T-helper 2 cell treated with Interferon-gamma antibody and Interleukin-4, amounts not matched to agents 100 ng/mL and 5 ng/mL, for 36 hours (primary cell): Measurements from ENCODE around the gene CETP. TPM values are rescaled to one million over a fixed set of nuclear protein-coding genes. Genes with fewer than 3 reads are reported as not detected.

Experiments used
- intact Hi-C: fragments of 100-400 bp; cut with micrococcal nuclease; formaldehyde crosslinking; loops from one replicate; pipeline ENCODE4 v1.15.1; 2023
- total RNA-seq: library from RNA; stranded (reverse); gene quantifications from 2 replicates; pipeline ENCODE4 v1.2.3, GENCODE V29; 2022

The CETP gene, protein sequence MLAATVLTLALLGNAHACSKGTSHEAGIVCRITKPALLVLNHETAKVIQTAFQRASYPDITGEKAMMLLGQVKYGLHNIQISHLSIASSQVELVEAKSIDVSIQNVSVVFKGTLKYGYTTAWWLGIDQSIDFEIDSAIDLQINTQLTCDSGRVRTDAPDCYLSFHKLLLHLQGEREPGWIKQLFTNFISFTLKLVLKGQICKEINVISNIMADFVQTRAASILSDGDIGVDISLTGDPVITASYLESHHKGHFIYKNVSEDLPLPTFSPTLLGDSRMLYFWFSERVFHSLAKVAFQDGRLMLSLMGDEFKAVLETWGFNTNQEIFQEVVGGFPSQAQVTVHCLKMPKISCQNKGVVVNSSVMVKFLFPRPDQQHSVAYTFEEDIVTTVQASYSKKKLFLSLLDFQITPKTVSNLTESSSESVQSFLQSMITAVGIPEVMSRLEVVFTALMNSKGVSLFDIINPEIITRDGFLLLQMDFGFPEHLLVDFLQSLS
- not detected in 2 replicates for total RNA-seq

DNA sequence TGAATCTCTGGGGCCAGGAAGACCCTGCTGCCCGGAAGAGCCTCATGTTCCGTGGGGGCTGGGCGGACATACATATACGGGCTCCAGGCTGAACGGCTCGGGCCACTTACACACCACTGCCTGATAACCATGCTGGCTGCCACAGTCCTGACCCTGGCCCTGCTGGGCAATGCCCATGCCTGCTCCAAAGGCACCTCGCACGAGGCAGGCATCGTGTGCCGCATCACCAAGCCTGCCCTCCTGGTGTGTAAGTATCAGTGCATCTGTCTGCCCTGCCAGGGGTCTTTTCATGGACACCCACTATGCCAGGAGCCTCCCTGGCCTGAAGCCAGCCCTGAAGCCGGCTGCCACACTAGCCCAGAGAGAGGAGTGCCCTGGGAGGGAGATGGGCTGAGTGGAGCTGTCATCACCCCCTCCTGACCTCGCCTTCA is at the start of gene CETP:
Gene CETP (plus strand): TSS at position 100 of the 431 bp plus-strand sequence. CDS start 30 bp downstream, at position 130.
- intact Hi-C loops: no loop called here

DNA sequence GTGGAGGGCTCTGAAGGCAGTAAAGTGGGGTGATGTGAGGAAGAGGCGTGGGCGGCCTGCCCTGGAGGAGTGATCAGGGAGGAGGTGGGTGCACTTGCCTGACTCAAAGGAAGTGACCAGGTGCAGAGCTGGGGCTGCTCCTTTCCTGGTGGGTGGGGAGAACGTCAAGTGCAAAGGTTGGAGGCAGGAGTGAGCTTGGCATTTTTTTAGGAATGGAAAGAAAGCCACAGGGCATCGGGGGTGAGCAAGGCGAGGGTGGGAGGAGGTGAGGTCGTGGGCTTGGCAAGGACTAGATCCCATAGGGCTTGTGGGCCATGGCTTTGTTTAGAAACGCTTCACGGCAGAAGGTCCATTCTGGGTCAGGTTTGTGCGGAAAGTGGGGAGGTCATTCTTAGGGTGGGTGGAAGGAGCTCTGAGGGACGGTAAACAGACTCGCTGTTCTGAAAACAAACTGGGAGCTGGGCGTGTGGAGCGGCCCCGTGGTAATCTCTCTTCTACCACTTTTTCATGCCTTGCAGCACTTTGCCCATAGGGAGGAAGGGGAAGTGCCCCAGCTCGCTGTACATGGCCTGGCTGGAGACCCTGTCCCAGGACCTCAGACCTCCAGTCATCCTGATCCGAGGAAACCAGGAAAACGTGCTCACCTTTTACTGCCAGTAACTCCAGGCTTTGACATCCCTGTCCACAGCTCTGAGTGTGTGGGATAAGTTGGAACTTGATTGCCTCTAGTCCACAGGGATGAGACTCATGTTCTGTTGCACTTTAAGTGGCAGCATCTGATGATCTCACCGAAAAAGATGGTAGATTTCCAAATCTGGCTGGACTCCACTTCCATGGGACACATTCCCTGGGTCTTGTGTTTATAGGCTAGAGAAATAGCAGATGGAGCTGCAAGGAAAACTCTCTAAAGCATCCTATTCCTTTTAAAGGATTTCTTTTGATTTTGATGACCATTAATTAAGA is 48.7 kb upstream of the CETP start:
- intact Hi-C loops: no loop called here

DNA sequence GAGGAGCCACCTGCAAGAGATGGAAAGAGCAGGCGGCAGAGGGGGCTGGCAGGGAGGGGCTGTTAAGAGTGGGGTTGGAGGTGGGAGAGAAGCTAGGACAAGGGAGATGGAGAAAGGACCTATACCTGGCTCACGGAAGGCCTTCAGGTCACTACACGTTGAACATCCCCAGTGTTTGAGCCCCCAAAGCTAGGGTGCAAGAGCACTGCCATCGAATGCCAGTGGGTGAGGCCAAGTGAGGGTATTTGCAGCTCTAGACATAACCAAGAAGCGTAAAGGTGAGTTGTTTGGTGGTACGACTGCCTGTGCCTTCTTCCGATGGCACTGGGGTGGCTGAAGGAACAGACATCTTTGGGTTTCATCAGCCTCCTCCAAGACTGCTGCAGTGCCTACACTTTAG is 46.9 kb upstream of the CETP start:
- intact Hi-C loops: no loop called here

DNA sequence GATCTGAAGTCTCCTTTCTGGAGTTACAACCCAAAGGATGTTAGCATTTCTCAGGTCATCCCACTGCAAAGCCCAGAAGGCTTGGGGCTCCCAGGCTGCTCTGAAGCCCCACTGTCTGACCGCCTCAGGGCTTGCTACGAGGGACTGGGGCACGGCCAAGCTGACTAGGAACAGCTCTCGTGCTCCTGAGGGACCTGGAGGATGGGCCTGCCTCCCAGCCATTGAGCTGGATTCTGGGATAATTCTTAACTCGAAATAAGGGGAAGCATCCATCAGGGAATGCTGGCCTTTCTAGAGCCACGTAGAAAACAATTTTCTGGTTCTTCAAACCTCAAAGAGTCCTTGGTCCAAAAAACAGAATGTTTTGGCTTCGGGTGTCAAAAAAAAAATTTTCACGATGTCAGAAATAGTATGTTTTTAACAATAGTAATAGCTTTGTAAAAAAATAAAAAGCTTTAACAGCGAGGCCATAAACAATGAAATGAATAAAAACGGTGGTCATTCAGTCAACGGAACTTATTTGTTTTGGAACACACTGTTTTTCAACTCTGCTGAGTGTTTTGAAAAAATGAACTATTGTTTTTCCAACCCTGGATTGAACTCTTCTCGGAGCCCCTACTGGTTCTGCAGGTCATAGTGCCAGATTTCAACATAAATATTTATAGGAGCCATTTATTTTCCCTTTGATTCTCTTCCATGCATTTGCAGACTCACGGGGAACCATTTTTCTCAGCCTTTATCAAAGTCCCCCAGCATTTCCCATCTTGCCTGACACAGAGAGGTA is 46.2 kb upstream of the CETP start:
- intact Hi-C loops: loop anchor here (2.0 kb wide), 1 partner anchor 15 kb away; no protein-coding TSS in a partner anchor

DNA sequence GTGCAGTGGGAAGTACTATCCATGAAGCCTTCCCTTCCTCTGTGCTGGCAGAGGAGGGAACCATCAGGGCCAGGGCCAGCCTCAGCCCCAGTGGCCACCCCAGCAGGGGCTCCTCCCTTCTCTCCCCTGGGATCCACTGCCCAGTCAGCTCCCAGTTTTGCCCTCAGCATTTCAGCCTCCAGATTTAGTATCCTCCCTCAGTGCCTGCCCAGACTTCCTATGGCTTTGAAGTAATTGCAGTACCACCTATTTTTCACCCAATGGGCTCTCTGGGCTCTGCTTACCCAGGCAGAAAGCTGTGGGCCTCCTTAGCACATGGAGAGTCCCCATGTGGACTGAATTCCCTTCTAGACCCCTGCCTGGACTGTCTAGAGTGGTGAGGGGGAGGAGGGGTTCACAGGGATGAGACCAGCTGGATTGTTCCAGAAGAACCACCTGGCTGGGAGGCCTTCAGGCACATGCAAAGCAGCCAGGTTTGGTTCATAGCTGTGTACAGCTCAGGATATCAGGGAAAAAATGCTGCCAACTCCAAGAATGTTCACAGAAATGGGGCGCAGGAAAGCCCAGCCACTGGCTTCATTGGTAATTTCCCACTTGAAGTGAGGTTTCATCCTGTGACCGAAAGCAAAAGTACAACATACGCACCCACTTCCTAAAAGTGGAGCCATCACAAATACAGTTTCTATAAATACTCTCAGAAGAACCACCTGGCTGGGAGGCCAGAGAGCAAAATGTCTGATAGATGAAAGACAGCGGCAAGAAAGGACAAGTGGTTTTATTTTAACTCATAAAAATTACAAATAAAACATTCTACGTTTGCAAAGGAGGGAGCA is 45.0 kb upstream of the CETP start:
- intact Hi-C loops: loop anchor here (2.0 kb wide), 1 partner anchor 14 kb away; no protein-coding TSS in a partner anchor

DNA sequence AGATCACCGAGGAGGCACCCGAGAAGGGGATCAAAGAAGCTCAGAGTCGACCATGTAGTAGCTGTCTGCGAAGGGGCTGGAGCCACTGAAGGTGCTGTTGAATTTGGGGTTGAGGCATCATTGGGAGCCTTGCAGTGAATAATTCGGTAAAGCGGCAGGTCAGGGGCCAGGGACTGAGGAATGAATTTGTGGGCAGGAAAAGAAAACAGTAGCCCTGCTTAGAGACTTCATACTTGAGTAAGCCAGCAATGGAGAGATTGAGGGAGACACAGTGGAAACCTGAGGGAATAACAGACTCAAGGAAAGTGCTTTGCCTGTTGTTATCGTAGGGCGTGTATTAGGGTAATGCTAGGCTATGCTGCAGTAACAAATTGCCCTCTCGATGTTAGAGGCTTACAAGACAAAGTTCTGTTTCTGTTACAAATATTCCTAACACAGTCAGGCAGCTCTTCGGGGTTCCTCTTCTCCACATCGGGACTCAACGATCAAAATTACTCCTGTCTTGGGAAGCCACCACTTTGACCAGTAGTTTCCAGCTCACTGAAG is 43.2 kb upstream of the CETP start:
- intact Hi-C loops: no loop called here

DNA sequence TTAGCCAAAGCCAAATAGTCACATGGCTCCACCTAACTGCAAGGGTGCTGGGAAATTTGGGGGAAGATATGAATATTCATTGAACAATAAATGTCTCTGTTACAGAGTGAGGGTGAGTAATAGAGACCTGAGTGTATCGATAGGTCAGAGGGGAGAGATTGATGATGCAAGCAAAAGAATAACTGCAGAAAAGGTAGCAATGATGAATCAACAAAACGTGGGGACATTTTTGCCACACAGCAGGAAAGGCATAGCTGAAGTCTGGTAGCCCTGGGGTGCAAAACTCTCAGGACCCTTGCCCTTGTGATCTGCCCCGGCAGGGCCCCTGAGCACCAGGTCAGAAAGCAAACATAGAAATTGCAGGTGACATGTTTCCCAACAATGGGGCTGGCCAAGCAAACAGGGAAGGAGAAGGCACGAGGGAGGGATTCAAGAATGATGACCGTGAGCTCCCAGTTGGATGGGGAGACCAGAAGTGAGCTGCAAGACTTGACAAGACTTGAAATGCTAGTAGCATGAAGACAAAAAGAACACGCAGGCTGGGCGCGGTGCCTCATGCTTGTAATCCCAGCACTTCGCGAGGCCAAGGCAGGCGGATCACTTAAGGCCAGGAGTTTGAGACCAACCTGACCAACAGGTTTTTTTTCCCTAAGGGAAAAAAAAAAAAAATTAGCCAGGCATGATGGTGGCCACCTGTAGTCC is 42.5 kb upstream of the CETP start:
- intact Hi-C loops: no loop called here

DNA sequence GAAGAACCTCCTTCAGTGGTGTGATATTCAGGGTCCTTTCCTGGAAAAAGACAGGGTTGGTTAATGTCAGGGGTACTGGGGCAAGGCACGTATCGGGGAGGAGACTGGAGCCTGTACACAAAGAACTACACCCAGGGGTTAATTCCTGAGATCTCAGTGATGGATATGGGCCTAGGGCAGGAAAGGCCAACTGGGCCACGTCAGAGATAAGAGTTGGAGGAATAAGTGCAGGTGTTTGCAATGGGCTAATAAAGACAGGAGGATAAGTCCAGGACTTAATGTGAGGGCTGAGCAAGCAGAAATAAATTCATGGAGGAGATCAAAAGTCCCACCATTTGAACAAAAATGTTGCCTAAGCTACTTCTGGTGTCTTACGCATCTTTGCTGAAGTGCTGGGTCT is 40.2 kb upstream of the CETP start:
- intact Hi-C loops: no loop called here

DNA sequence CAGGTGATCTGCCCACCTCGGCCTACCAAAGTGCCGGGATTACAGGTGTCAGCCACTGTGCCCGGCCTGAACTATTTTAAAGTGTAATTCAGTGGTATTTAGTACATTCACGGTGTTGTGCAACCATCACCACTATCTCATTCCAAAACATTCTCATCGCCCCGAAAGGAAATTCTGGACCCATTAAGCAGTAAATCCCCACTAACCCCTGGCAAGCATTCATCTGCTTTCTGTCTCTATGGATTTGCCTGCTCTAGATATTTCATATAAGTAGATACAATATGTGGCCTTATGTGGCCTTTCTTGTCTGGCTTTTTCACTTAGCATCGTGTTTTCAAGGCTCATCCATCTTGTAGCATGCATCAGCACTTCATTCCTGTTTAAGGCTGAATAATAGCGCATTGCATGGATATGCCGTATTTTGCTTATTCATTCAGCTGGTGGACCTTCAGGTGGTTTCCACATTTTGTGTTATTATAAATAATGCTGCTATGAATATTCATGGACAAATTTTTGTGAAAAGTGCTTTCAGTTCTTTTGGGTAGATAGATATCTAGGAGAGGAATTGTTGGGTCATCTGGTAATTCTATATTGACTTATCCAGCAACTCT is 38.2 kb upstream of the CETP start:
- intact Hi-C loops: no loop called here

DNA sequence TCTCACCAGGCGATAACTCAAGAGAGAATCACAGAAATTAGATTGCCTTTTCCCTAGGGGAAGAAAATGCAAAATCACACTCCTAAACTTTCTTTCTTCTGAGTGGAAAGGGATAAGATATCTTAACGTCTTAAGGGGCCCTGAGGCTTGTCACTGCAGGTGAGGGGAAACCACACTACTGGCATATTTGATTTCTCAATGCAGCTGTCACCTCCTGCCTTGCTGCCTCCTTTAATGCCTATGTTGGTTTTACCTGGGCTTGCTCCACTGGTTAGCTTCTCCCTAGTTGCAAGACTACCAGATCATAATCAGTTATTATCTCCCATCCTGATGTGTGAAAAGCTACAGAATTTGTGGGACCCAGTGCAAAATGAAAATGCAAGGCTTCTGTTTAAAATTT is 34.3 kb upstream of the CETP start:
- intact Hi-C loops: no loop called here

DNA sequence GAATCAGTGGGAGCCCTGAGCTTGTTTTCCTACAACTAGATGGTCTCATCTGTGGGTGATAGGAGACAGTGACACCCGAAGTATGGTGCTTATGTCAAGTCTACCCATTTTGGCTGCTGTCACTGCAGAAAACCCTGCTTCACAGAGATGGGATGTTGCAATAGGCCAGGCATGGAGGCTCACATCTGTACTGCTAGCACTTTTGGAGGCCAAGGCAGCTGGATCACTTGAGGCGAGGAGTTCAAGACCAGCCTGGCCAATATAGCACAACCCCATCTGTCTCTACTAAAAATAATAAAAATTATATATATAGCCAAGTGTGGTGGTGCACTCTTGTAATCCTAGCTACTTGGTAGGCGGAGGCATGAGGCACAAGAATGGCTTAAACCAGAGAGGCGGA is 32.1 kb upstream of the CETP start:
- intact Hi-C loops: loop anchor here (2.0 to 10.0 kb wide), 3 partner anchors 13 to 477 kb away; partner anchors contain the start of genes NUDT21, NUP93 and OGFOD1

DNA sequence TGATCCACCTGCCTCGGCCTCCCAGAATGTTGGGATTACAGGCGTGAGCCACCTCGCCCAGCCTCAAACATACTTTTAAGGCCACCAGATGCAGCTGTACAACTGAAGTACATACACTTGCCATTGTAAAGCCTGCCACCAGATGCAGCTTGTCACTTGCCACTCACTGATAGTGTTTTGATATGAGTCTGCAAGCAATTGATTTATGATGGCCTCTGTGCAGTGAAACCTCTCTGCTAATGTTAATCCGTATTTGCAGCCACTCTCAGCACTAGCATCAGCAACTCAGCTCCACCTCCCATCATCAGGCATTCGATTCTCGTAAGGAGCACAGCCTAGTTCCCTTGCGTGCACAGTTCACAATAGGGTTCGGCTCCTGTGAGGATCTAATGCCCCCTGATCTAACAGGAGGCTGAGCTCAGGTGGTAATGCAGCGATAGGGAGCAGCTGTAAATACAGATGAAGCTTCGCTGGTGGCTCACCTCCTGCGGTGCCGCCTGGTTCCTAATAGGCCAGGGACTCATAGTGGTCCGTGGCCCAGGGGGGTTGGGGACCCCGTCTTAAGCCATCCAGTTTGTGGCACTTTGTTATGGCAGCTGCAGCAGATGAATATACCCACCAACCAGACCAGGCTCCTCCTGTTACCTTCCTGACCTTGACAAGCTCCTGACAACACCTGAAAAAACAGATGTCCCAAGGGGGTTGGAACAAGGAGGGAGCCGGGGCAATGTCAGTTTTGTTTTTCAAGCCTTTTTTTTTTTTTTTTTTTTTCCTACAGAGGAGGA is 31.1 kb upstream of the CETP start:
- intact Hi-C loops: loop anchor here (2.0 to 10.0 kb wide), 3 partner anchors 14 to 478 kb away; partner anchors contain the start of genes NUDT21, NUP93 and OGFOD1

DNA sequence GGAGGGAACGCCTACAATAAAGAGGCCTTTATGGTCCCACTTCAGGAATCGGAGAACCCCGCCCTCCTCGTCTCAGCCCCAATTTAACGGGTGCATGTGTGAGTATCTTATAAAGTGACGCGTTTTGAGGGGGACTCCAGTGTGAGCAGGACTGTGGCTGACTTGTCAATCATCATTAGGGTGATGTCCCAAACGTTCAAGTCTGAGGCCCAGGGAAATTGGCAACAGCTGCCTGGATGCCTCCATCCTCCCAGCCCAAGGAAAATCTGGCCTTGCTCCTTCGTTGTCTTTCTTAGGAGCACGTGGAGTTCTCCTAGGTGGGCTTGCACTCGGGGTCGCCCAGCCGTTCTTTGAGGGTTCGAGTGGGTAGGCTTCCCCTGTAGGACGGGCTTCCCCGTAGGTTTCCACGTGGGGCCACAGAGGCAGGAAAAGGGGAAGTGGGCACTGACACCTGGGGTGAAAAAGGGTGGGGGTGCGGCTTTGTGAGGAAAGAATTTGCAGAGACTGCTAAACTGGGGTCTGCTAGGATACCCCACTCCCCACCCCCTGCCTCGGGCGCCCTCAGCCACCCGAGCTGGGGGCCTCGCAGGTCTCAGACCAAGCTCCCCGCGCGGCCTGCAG is 30.4 kb upstream of the CETP start:
- intact Hi-C loops: loop anchor here (2.0 to 10.0 kb wide), 3 partner anchors 15 to 479 kb away; partner anchors contain the start of genes NUDT21, NUP93 and OGFOD1

DNA sequence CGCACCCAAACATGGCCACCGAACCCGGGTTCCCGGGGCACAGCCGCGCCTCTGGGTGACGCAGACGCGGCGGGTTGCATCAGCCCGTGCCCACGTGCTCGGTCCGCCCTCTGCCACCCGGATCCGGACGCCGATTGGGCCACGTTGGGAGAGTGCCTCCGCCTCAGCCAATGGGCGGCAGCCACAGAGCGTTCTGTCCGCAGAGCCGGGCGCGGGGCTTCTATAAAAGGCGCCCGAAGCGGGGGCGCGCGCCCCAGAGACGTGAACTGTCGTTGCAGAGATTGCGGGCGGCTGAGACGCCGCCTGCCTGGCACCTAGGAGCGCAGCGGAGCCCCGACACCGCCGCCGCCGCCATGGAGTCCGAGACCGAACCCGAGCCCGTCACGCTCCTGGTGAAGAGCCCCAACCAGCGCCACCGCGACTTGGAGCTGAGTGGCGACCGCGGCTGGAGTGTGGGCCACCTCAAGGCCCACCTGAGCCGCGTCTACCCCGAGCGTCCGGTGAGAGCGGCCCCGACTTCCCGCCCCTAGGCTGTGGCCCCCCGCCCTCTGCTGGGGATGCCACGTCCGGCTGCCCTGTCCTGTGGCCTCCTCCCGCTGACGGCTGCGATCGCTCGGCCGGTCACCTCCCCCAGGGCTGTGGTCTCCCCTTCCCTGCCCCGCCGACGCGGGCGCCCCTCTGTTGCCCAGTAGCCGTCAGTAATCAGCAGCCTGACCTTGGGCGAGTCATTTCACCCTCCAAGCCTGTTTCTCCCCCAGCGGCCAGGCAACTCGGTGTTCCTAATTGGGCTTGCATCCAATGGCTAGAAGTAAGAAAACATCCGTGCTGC is 29.6 kb upstream of the CETP start, which contains the start of gene HERPUD1:
Gene HERPUD1 (plus strand): TSS at position 251 of the 829 bp plus-strand sequence. CDS start 103 bp downstream, at position 354.
- intact Hi-C loops: loop anchor here (1.0 to 10.0 kb wide), 6 partner anchors 15 to 480 kb away; partner anchors contain the start of genes MT2A, NUDT21, NUP93 and OGFOD1

DNA sequence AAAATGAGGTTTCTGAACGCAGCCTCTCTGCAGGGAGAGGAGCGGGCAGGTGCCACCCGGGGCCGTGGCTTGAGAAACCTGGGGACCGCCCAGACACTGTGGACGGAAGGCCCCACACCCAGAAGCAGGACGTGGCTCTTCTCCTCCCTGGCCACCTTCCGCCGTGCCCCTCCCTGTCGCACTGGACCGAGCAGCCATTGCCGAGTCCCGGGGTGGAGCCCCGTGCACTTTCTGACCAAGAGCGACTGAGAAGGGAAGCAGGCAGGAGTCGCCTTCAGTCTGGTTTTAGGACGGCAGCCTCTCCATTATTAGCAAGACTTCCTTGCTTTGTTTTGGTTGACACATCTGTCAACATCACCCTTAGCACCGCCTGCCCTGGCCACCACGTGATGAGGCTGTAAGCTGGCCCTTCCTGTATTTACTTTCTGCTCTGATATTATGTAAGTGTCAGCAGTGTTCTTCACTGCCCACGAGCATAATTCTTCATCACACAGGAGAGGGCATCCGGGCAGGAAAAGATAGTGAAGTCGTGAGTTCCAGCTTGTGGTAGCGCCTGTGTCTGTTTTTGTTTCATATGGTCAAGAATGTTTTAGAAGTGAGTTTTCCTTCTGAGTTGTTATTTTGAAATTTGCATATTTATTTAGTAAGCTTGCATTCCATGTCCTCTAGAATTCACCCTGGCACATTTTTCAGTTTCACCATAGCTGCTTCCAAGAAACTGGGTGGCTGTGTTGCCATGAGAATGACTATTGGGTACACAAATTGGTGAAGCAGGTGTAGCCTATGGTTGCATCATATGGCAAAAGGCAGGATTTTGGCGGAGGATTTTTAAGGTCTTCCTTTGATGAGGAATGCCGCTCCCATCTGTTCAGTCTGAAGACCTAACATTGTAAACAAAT is 28.8 kb upstream of the CETP start:
- intact Hi-C loops: loop anchor here (1.0 to 10.0 kb wide), 5 partner anchors 66 to 481 kb away; partner anchors contain the start of genes MT2A, NUDT21, NUP93 and OGFOD1
